Right atrium auricular region (tissue), 2 donors: Measurements from ENCODE around the gene SLBP. TPM values are rescaled to one million over a fixed set of nuclear protein-coding genes. Genes with fewer than 3 reads are reported as not detected.

ENCODE experiments used
- DNase-seq: peaks from one replicate; pipeline ENCODE4 v3.0.0-alpha.2; 2019; ENCODE audit warnings: low spot score
- H3K27ac ChIP-seq, 2 donors: fragments of 200-600 bp; sonication (generic); 1 replicate in 1 of 2; 2 replicates in 1 of 2; pipeline ENCODE4 v1.5.1; 2016 to 2019
- H3K27me3 ChIP-seq, 2 donors: fragments of 200-600 bp; sonication (generic); one replicate each; pipeline versions ENCODE4 v1.5.1 to v1.6.0; 2017 to 2019
- H3K36me3 ChIP-seq: fragments of 200-600 bp; sonication (generic); one replicate; pipeline ENCODE4 v1.5.1; 2016
- H3K4me1 ChIP-seq, 2 donors: fragments of 200-600 bp; sonication (generic); one replicate each; pipeline versions ENCODE4 v1.5.1 to v1.6.0; 2017 to 2019
- H3K4me3 ChIP-seq, 2 donors: fragments of 200-600 bp; sonication (generic); 1 replicate in 1 of 2; 2 replicates in 1 of 2; pipeline ENCODE4 v1.5.1; 2017 to 2019; ENCODE audit warnings: mild to moderate bottlenecking in 1 of 2, moderate library complexity in 1 of 2
- H3K9me3 ChIP-seq, 2 donors: fragments of 200-600 bp; sonication (generic); one replicate each; pipeline ENCODE4 v1.5.1; 2019
- CTCF ChIP-seq, 2 donors: fragments of 200-600 bp; sonication (generic); IDR thresholded peaks; one replicate each; pipeline ENCODE4 v1.5.1; 2019; ENCODE audit warnings: antibody characterized with exemption in 2 of 2
- total RNA-seq, 2 donors: library from RNA; depleted of rRNA; stranded (reverse); fragments of >200 nt; gene quantifications; one replicate each; pipeline ENCODE4 v1.1.0, GENCODE V29; 2016

The SLBP gene
- total RNA-seq, 2 donors from 2014 or later: 15.6 to 20.1 TPM

GRCh38 chr4:1758306-1759121 lies 46.4 kb upstream of the SLBP start:
- DNase-seq: no peak
- no peak overlapping the region for H3K27ac ChIP-seq
- H3K27me3 ChIP-seq: no peaks in the 10 kb centered on the region
- H3K9me3 ChIP-seq: no peaks in the 10 kb centered on the region
- H3K4me1 ChIP-seq: peaks cover 0 to 12% of the 10 kb centered on the region in 2 donors
- H3K36me3 ChIP-seq: no peaks in the 10 kb centered on the region
- TF ChIP-seq CTCF (IDR thresholded peaks at IDR 0.05): no peak
- H3K4me3 ChIP-seq: no peak overlapping the region

GRCh38 chr4:1757836-1758235 lies 45.7 kb upstream of the SLBP start:
- H3K27me3 ChIP-seq: no peaks in the 10 kb centered on the region
- H3K4me3 ChIP-seq: no peak overlapping the region
- peaks cover 0 to 6% of the 10 kb centered on the region in 2 donors for H3K4me1 ChIP-seq
- TF ChIP-seq CTCF (IDR thresholded peaks at IDR 0.05): no peak
- no peaks in the 10 kb centered on the region for H3K36me3 ChIP-seq
- no peak overlapping the region for H3K27ac ChIP-seq
- no peak for DNase-seq
- H3K9me3 ChIP-seq: no peaks in the 10 kb centered on the region

GRCh38 chr4:1756893-1757779 lies 45.0 kb upstream of the SLBP start:
- H3K4me1 ChIP-seq: peaks cover 0 to 13% of the 10 kb centered on the region in 2 donors
- H3K36me3 ChIP-seq: no peaks in the 10 kb centered on the region
- TF ChIP-seq CTCF (IDR thresholded peaks at IDR 0.05): no peak
- no peak overlapping the region for H3K4me3 ChIP-seq
- DNase-seq: no peak
- no peaks in the 10 kb centered on the region for H3K27me3 ChIP-seq
- H3K9me3 ChIP-seq: no peaks in the 10 kb centered on the region
- no peak overlapping the region for H3K27ac ChIP-seq

GRCh38 chr4:1756079-1756478 lies 44.0 kb upstream of the SLBP start:
- H3K4me1 ChIP-seq: peaks cover 0 to 18% of the 10 kb centered on the region in 2 donors

GRCh38 chr4:1755297-1755696 lies 43.2 kb upstream of the SLBP start:
- no peak for TF ChIP-seq CTCF (IDR thresholded peaks at IDR 0.05)
- no peak for DNase-seq
- Histone ChIP-seq H3K27ac (no peak overlapping the region), H3K36me3 (no peaks in the 10 kb centered on the region), H3K4me1 (peaks cover 0 to 13% of the 10 kb centered on the region in 2 donors), H3K27me3 (no peaks in the 10 kb centered on the region), H3K9me3 (no peaks in the 10 kb centered on the region), H3K4me3 (no peak overlapping the region)

More at GRCh38 chr4:1756079-1756478, 44.0 kb upstream of the SLBP start:
- no peaks in the 10 kb centered on the region for H3K27me3 ChIP-seq
- no peaks in the 10 kb centered on the region for H3K9me3 ChIP-seq
- DNase-seq: no peak
- no peak overlapping the region for H3K4me3 ChIP-seq
- no peak for TF ChIP-seq CTCF (IDR thresholded peaks at IDR 0.05)
- H3K27ac ChIP-seq: no peak overlapping the region
- H3K36me3 ChIP-seq: no peaks in the 10 kb centered on the region
